Astrocyte (in vitro differentiated cells and primary cell): ENCODE results near the gene TENM3. TPM values are rescaled to one million over a fixed set of nuclear protein-coding genes. Genes with fewer than 3 reads are reported as not detected.

ENCODE experiments used
- DNase-seq: peaks from one replicate; pipeline ENCODE4 v3.0.0-alpha.2; 2010; ENCODE audit warnings: low read depth
- FAIRE-seq: peaks from 2 replicates; lab custom pipeline; 2011; peaks lifted over from hg19 to GRCh38; lab: Jason Lieb, UNC
- H2AFZ ChIP-seq: 2 replicates; pipeline ENCODE4 v1.6.0; 2012; ENCODE audit warnings: low read depth, low read length, inconsistent platforms
- H3K27ac ChIP-seq: 2 replicates; pipeline ENCODE4 v1.5.1; 2011; ENCODE audit warnings: low read depth, low read length, inconsistent platforms
- H3K27me3 ChIP-seq: 2 replicates; pipeline ENCODE4 v1.6.0; 2011; ENCODE audit warnings: low read length, inconsistent platforms; ENCODE audit not compliant: insufficient read depth
- H3K36me3 ChIP-seq: 2 replicates; pipeline ENCODE4 v1.5.1; 2011; ENCODE audit warnings: low read length, inconsistent platforms; ENCODE audit not compliant: insufficient read depth
- H3K4me1 ChIP-seq: 2 replicates; pipeline ENCODE4 v1.5.1; 2011; ENCODE audit warnings: low read length, inconsistent platforms; ENCODE audit not compliant: insufficient read depth
- H3K4me2 ChIP-seq: 2 replicates; pipeline ENCODE4 v1.6.0; 2012; ENCODE audit warnings: low read length, inconsistent platforms
- H3K4me3 ChIP-seq: 2 replicates; pipeline ENCODE4 v1.5.1; 2011; ENCODE audit warnings: low read depth, mild to moderate bottlenecking, low read length, inconsistent platforms; ENCODE audit not compliant: insufficient read depth
- H3K79me2 ChIP-seq: 2 replicates; pipeline ENCODE4 v1.6.0; 2012; ENCODE audit warnings: mild to moderate bottlenecking, low read length, inconsistent platforms; ENCODE audit not compliant: insufficient read depth
- H3K9ac ChIP-seq: 2 replicates; pipeline ENCODE4 v1.6.0; 2012; ENCODE audit warnings: mild to moderate bottlenecking, low read length, inconsistent platforms
- H3K9me3 ChIP-seq: 2 replicates; pipeline ENCODE4 v1.5.1; 2012; ENCODE audit warnings: low read depth, mild to moderate bottlenecking, low read length, inconsistent platforms; ENCODE audit not compliant: insufficient read depth
- H4K20me1 ChIP-seq: 2 replicates; pipeline ENCODE4 v1.6.0; 2012; ENCODE audit warnings: low read length, inconsistent platforms; ENCODE audit not compliant: insufficient read depth
- H3K27ac Mint-ChIP-seq: one replicate; pipeline ENCODE4 v1.8.0; 2021; ENCODE audit warnings: mild to moderate bottlenecking, mixed read lengths; ENCODE audit not compliant: unreplicated experiment
- H3K27me3 Mint-ChIP-seq: one replicate; pipeline ENCODE4 v1.8.0; 2021; ENCODE audit warnings: low read depth, mixed read lengths; ENCODE audit not compliant: unreplicated experiment
- H3K36me3 Mint-ChIP-seq: one replicate; pipeline ENCODE4 v1.8.0; 2021; ENCODE audit warnings: low read depth, mixed read lengths; ENCODE audit not compliant: unreplicated experiment
- H3K4me1 Mint-ChIP-seq: one replicate; pipeline ENCODE4 v1.8.0; 2021; ENCODE audit warnings: low read depth, mixed read lengths; ENCODE audit not compliant: unreplicated experiment
- H3K4me3 Mint-ChIP-seq: one replicate; pipeline ENCODE4 v1.8.0; 2021; ENCODE audit warnings: mild to moderate bottlenecking, moderate library complexity, mixed read lengths; ENCODE audit not compliant: unreplicated experiment
- H3K9me3 Mint-ChIP-seq: one replicate; pipeline ENCODE4 v1.8.0; 2021; ENCODE audit warnings: mild to moderate bottlenecking, mixed read lengths; ENCODE audit not compliant: unreplicated experiment
- CTCF ChIP-seq: IDR thresholded peaks from 2 replicates; pipeline ENCODE4 v1.5.1; 2011; ENCODE audit warnings: low read depth, mild to moderate bottlenecking, inconsistent platforms, low read length, moderate library complexity; ENCODE audit not compliant: insufficient read depth
- EZH2 ChIP-seq: IDR thresholded peaks from 2 replicates; pipeline ENCODE4 v1.6.1; 2012; ENCODE audit warnings: mild to moderate bottlenecking, low read length, inconsistent platforms; ENCODE audit not compliant: insufficient read depth
- total RNA-seq: library from RNA; stranded (reverse); gene quantifications from 2 replicates; pipeline ENCODE4 v1.2.1, GENCODE V29; 2021

The TENM3 gene
- total RNA-seq, 1 donor from 2014 or later, result 127 TPM

DNA sequence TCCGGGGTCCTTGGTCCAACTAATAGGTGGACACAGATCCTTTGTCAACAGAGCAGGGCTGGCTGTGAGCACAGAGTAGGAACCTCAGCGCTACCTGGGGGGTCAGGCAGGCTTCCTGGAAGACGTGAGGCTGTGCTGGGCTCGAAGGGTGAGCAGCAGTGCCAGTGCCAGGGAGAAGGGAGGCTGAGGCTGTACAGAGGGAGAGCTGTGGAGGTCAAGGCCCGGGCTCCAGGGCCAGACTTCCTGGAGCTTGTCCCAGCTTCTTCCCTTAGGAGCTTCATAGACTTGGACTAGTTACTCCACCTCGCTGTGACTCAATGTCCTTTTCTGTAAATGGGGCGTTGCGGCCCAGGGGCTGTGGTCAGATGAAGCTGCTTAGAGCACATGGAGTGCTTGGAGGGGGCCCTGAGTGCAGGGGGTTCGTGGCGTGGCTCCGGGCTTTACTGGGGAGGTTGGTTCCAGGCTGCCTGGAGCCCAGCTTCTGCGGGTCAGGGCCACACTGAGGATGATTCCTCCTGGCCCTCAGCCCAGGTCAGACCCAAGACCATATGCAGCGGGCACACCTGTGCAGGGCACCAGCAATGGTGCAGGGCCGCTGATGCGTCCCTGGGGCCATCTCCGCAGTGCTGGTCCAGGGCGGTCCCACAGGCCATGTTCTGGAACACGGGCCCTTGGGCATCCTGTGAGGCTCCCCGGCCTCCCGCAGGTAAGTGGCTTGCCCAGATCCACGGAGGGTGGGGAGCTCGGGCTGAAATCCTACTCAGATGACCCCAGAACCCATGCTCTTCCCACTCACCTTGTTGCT is 575.9 kb downstream of the TENM3 start:
- Histone ChIP-seq H3K9me3 (no peaks in the 10 kb centered on the region), H4K20me1 (no peaks in the 10 kb centered on the region), H3K79me2 (no peaks in the 10 kb centered on the region), H3K27ac (no peak overlapping the region), H3K36me3 (no peaks in the 10 kb centered on the region), H3K4me2 (no peak overlapping the region), H3K27me3 (no peaks in the 10 kb centered on the region), H3K9ac (no peak overlapping the region), H2AFZ (no peak overlapping the region), H3K4me1 (no peaks in the 10 kb centered on the region), H3K4me3 (no peak overlapping the region)
- Mint-ChIP-seq H3K27me3 (peaks cover 26% of the 10 kb centered on the region), H3K4me1 (no peaks in the 10 kb centered on the region), H3K9me3 (peaks cover 3% of the 10 kb centered on the region), H3K36me3 (no peaks in the 10 kb centered on the region), H3K27ac (no peak overlapping the region), H3K4me3 (no peak overlapping the region)
- FAIRE-seq (no peak), DNase-seq (no peak)
- TF ChIP-seq CTCF, result no peak
- no peak for TF ChIP-seq EZH2

- no peak overlapping the region for H2AFZ ChIP-seq
- no peak overlapping the region for H3K4me3 ChIP-seq
- H3K4me1 ChIP-seq, result no peaks in the 10 kb centered on the region
- Mint-ChIP-seq H3K27ac (no peak overlapping the region), H3K4me1 (no peaks in the 10 kb centered on the region), H3K36me3 (no peaks in the 10 kb centered on the region), H3K27me3 (peaks cover 27% of the 10 kb centered on the region), H3K9me3 (peaks cover 3% of the 10 kb centered on the region), H3K4me3 (no peak overlapping the region)
- DNase-seq, result no peak
- no peak overlapping the region for H3K4me2 ChIP-seq
- H3K27me3 ChIP-seq, result no peaks in the 10 kb centered on the region
- FAIRE-seq, result no peak
- H3K27ac ChIP-seq, result no peak overlapping the region
- no peak overlapping the region for H3K9ac ChIP-seq
- H3K9me3 ChIP-seq, result no peaks in the 10 kb centered on the region
- no peaks in the 10 kb centered on the region for H3K79me2 ChIP-seq
- H3K36me3 ChIP-seq, result no peaks in the 10 kb centered on the region
- TF ChIP-seq CTCF (no peak), EZH2 (no peak)
- H4K20me1 ChIP-seq, result no peaks in the 10 kb centered on the region
These were observed 576.5 kb downstream of the TENM3 start for GRCh38 chr4:182819751-182820150.

- Histone ChIP-seq H3K4me3 (no peak overlapping the region), H3K79me2 (no peaks in the 10 kb centered on the region), H3K4me1 (no peaks in the 10 kb centered on the region), H4K20me1 (no peaks in the 10 kb centered on the region), H3K36me3 (no peaks in the 10 kb centered on the region), H3K9me3 (no peaks in the 10 kb centered on the region), H3K27me3 (no peaks in the 10 kb centered on the region), H3K27ac (no peak overlapping the region), H3K9ac (no peak overlapping the region), H2AFZ (no peak overlapping the region), H3K4me2 (no peak overlapping the region)
- Mint-ChIP-seq H3K4me1 (no peaks in the 10 kb centered on the region), H3K9me3 (peaks cover 3% of the 10 kb centered on the region), H3K4me3 (no peak overlapping the region), H3K27me3 (peaks cover 23% of the 10 kb centered on the region), H3K36me3 (no peaks in the 10 kb centered on the region), H3K27ac (no peak overlapping the region)
- TF ChIP-seq EZH2 (no peak), CTCF (no peak)
- DNase-seq (no peak), FAIRE-seq (no peak)
These were observed 579.4 kb downstream of the TENM3 start for GRCh38 chr4:182822554-182822953.
